ENCODE data around the gene NUP93.
A peak's percentile ranks its signal among the peaks of the same experiment; 100 is the strongest.

The NUP93 gene

DNA sequence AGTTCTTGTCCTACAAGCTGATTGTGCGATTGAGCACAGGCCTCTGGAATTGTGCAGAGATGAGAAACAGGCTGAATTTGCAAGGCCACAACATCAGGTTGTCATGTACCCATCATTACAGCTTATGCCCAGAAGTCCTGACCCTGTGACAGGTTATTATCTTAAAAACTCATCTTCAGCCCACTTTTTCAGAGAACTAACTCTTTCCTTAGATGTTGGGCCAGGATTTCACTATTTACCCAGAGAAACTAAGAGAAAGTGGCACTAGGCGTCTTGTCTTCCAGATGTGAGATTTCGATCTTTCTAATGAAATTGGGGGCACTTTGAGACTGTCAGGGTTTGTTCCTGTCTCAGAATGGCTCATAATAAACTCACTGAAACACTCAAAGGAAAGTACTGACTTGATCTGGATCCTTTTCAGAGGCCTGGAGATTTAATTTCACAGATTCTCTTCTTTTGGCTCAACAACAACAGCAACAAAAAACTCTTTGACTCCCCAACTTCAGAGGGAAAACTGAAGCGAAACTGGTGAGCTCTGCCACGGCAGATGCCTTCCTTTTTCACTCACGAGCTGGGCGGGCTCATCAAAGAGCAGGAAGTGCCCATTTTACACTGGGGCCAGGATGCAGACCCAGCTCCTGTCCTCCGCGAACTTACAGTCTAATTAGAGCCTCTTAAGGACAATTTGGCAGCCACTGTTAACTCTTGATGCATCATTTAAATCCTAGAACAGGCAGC, 117.4 kb downstream of the NUP93 start:
- DNase-seq, result no peak

DNA sequence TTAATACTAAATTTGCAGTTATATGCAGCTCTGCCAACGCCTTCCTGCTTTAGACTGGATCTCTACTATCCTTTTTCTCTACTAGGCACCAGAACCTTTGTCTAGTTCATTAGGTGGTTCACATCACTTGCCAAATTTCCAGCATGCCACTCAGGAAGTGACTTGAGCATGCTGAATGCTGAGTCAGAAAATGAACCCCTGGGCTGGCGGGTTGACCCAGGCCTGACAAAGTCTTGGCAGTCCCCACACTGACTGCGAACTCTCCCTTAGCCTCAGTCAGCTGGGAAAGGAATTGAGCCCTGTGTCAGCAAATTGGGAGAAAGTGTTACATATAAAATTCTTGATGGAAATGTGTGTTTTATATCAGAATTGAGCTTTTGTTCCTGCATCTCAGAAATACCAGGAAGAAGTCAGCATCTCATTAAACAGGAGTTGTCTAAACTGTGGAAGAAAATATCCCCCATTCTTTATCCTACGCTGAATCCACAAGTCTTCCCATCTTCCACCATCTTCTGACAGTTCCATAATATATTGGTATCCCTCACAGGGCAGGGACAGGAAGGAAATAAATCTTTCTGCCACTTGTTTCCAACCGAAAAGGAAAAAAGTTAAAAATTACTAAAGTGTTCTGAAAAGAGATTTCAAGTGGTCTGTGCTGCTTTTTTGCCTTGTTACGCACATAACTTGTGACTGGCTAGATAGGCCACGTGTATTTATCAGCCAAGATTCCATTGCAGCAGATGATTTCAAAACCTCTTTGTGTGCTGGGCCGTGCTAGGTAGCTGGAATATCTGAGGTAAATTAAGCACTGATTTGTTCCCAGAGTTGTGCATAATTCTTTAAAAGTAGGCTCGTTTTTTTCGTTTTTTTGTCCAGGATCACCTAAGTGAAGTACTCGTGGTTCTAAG, 118.4 kb downstream of the NUP93 start:
- peak in 4 of 56 donors; percentile 11 to 26 (median 22) for DNase-seq

- peak in 35 of 56 donors; percentile 6 to 82 (median 46) for DNase-seq
Observed at GRCh38 chr16:56848955-56849689, 119.2 kb downstream of the NUP93 start.

GRCh38 chr16:56849690-56850680, 120.1 kb downstream of the NUP93 start:
- peak in 5 of 56 donors; percentile 31 to 54 (median 38) for DNase-seq

DNA sequence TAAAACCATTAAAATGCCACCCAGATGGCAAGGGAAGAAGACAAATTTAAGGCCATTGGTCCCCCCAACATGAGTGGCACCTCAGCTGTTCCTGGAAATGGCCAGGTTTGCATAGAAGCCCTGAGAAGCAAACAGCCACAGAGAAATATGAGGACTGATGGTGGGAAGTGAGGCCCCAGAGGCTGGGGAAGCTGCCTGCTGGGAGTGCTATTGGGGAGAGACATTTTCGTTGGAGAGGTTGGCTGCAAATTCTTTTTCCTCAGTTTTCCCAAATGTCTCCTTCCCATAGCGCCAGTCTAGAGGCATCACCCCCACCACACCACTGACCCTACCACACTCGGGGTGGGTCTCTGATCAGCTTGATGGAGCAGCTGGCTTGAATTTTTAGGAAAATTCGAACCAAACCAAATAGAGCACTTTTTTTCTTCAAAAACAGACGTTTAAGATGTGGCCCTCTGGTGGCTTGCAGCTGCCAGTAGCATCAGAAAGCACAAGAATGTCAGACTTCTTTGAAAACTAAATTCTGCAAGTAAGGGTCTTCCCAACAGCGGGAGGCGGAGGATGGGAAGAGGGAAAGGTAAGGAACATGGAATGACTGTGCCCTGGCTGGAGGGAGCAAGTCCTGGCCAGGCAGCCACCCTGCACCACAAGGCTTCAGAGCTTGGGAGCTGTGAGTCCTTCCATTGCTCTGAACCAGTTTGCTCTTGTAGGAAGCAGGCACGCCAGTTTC, 121.9 kb downstream of the NUP93 start:
- peak in 3 of 56 donors; percentile 12 to 39 (median 36) for DNase-seq

DNA sequence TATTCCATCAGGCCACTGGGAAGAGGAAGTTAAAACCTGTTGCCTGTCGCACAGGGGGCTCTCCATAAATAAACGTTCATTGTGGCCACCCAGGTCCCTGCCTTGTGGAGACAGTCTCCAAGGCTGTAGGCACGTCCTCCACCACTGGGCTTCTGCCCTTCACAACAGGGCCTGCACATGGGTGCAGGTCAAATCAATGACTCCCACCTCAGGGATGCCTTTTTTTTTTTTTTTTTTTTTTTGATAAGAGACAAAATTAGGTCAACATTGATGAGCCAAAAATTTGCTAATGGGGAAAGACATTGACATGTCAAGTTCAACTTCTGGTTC, 122.4 kb downstream of the NUP93 start:
- DNase-seq, result no peak

DNA sequence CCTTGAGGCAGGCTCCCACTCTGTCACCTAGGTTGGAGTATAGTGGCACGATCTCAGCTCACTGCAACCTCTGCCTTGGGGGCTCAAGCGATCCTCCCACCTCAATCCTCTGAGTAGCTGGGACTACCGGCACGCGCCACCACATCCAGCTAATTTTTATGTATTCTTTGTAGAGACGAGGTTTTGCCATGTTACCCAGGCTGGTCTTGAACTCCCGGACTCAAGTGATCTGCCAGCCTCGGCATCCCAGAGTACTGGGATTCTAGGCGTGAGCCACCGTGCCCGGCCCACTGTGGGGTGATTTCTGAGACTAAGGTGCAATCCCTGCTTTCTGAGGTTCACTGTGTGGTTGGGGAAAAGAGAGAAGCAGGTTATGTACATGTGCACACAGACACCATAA, 123.0 kb downstream of the NUP93 start:
- DNase-seq, result no peak

GRCh38 chr16:56855201-56855600, 125.3 kb downstream of the NUP93 start:
- no peak for DNase-seq

DNA sequence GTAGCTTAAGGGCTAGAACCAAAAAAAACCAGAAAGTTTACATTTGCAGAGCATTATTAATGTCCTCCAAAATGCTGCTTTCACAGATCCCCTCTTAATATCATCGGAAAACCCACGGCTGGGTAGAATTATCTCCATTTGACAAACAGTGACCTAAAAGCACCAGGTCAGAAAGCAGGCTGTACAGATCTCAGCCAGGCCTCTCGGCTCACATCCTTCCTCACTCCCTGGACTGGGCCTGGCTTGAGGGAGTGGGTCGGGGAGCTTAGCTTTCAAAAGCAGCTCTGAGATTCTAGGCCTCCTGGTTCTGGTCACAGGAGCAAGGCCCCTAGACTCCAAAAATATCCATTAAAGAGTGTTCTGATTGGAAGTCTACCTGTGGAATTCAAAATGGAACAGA, 126.0 kb downstream of the NUP93 start:
- DNase-seq, result no peak

GRCh38 chr16:56856876-56857447, 127.0 kb downstream of the NUP93 start:
- DNase-seq, result no peak

DNA sequence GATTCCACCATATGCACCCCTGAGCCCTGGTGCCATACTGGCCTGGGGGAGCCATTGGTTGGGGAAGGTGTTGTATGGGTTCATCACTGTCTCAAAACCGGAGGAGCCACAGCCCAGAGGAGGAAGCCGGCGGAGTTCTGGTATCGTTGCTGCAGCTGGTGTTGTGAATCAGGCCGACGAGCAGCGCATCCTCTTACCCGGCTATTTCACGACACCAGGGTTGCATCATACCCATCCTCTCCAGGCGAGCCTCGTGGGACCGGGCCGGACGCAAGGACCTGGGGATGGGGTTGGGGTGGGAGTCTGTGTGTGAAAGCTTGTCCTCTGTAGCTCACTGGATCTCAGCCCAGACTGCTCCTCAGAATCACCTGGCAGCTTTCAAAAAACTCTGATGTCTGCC, 128.4 kb downstream of the NUP93 start:
- DNase-seq, result no peak

GRCh38 chr16:56859636-56860035, 129.7 kb downstream of the NUP93 start:
- DNase-seq, result no peak

DNA sequence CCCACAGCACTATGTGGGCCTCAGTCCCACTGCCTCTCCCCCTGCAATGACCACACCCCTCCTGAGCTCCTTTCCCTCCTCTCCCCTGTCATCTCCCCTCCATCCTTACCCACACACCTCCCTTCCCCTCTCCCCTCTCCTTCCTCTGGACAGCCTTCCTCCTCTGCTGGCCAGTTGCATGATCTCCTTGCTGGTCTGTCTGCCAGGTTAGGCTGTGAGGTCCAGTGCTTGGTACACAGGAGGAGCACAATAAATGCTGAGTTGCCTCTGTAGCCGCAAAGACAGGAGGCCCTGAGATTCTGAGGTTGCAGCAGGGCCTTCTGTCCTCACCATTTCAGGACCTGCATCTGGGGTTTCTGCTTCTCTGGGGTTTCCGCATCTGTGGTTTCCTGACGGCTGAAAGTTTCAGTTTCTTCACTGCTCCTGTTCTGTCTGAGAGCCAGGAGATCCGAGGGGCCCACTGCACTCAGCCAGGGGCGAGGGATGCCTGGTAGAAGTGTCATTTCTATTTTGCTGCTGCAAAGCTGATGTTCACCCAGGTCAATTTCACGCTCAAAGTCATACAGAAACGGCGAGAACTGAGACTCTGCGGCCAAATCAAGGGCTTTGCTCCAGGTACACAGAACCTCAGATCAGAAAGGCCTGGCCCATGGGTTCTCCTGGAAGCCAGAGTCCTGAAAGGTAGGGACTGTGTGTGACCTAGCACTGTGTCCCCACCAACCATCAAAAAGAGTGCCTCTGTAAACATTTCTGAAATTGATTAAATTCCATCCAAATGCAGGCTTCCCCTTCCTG, 130.5 kb downstream of the NUP93 start:
- peak in 1 of 56 donors; percentile 10 for DNase-seq

DNA sequence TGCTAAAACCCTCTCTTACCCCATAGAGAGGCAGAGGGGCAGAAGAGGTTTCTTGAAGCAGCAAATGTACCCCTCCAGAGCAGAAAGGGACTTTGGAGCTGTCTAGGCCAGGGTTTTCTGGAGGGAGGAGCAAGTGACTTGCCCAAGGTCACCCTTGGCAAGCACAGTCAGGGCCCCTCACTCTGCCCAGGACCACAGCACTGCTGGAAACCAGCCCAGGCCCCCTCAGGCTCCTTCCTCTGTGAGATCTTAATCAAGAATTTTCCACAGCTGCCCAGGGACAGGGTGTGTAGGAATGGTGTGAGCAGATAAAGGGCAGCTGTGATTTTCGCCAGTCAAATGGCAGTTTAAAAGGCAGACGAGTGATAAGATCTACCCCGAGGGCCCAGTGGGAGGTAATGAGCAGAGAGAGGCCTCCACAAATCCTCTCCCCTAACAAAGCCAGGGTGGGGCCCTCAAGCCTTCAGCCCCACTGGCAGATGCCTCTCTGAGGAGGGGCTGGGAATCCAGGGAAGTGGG, 131.2 kb downstream of the NUP93 start:
- DNase-seq, result no peak

GRCh38 chr16:56861756-56862155, 131.8 kb downstream of the NUP93 start:
- DNase-seq, result no peak

DNA sequence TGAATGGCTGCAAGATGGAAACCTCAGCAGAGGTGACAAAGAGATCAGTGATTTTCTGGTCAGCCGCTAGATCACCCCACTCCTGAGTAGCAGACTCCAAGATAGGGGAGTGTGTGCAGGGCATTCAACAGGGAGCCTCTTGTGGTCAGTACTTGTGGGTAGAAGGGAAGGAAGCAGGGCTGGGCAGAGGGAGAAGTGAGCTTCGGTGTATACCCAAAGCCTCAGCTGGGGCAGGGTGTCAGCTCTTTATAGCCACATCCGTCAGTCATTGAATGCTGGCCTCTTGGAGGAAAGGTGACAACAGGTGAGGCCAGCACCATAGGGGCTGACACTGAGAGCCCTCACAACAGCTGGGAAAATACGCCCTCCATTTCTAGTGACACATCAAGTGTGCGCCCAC, 132.8 kb downstream of the NUP93 start:
- DNase-seq, result peak in 1 of 56 donors; percentile 25

- DNase-seq, result no peak
Observed at GRCh38 chr16:56864960-56865359, 135.0 kb downstream of the NUP93 start, which contains the start of gene SLC12A3. SLC12A3 (plus strand) TSS chr16:56865207; CDS start chr16:56865236, 29 bp downstream.

GRCh38 chr16:56865394-56866062, 135.6 kb downstream of the NUP93 start:
- DNase-seq, result no peak

All from nucleus accumbens (tissue), 56 donors.